GM12878 (cell line): ENCODE data around the gene POLR1A. TPM values are rescaled to one million over a fixed set of nuclear protein-coding genes. Genes with fewer than 3 reads are reported as not detected.
A peak's percentile ranks its signal among the peaks of the same experiment; 100 is the strongest.

ENCODE experiments used
- ATAC-seq: fragments of 200-7000 bp; cut with Tn5 transposase; 3 replicates; pipeline ENCODE4 v1.9.1; 2020; ENCODE audit warnings: mild to moderate bottlenecking, moderate library complexity
- BruUV-seq: library from RNA; stranded (reverse); fragments of 400-500 nt; replicated peaks from 2 replicates; lab custom pipeline; 2021; lab: Mats Ljungman, UMichigan
- CTCF ChIA-PET: fragments of 300-600 bp; sonication (Branson Sonifier 250); formaldehyde crosslinking; extraction: SDS; loops from one replicate; lab custom pipeline; 2021; ENCODE audit warnings: inconsistent platforms; lab: Yijun Ruan, JAX
- POLR2A ChIA-PET: fragments of 350-600 bp; formaldehyde crosslinking; extraction: SDS; loops from one replicate; lab custom pipeline; 2021; ENCODE audit warnings: inconsistent platforms; lab: Charles Lee
- RAD21 ChIA-PET: fragments of 300-600 bp; sonication (Branson Sonifier 250); formaldehyde crosslinking; loops from one replicate; lab custom pipeline; 2023; ENCODE audit warnings: antibody characterized with exemption; ENCODE audit not compliant: unreplicated experiment; lab: Charles Lee
- SMC1A ChIA-PET: fragments of 300-600 bp; sonication (Branson Sonifier 250); formaldehyde crosslinking; loops from one replicate; lab custom pipeline; 2023; ENCODE audit not compliant: unreplicated experiment, uncharacterized antibody; lab: Charles Lee
- DNase-seq: peaks from one replicate; pipeline ENCODE4 v3.0.0-alpha.2; 2011; ENCODE audit warnings: low read depth, low spot score
- FAIRE-seq: peaks from 3 replicates; lab custom pipeline; 2011; peaks lifted over from hg19 to GRCh38; lab: Jason Lieb, UNC
- H2AFZ ChIP-seq: 2 replicates; pipeline ENCODE4 v1.6.0; 2011; ENCODE audit warnings: low read depth, low read length, control low read depth; ENCODE audit not compliant: control insufficient read depth
- H3K27ac ChIP-seq: 2 replicates; pipeline ENCODE4 v1.5.1; 2011; ENCODE audit warnings: control low read depth; ENCODE audit not compliant: control insufficient read depth, insufficient read depth
- H3K27me3 ChIP-seq, 2 experiments: replicated peaks in 1 of 2; 2 replicates each; pipeline versions ENCODE4 v1.6.0 to v1.6.1; 2011; ENCODE audit warnings: low read length in 1 of 2; ENCODE audit not compliant: control insufficient read depth in 2 of 2, insufficient read depth in 2 of 2
- H3K36me3 ChIP-seq, 2 experiments: 2 replicates each; pipeline ENCODE4 v1.5.1; 2011; ENCODE audit warnings: low read length in 1 of 2; ENCODE audit not compliant: control insufficient read depth in 2 of 2, insufficient read depth in 2 of 2
- H3K4me1 ChIP-seq: 2 replicates; pipeline ENCODE4 v1.6.1; 2011; ENCODE audit warnings: mild to moderate bottlenecking, low read length, moderate library complexity, mixed read lengths; ENCODE audit not compliant: control insufficient read depth, insufficient read depth
- H3K4me2 ChIP-seq: 2 replicates; pipeline ENCODE4 v1.6.0; 2011; ENCODE audit warnings: control low read depth; ENCODE audit not compliant: control insufficient read depth, insufficient read depth
- H3K4me3 ChIP-seq: fragments of 200-600 bp; sonication (generic); 2 replicates; pipeline ENCODE4 v1.5.1; 2016
- H3K79me2 ChIP-seq: 2 replicates; pipeline ENCODE4 v1.6.0; 2011; ENCODE audit warnings: low read length; ENCODE audit not compliant: control insufficient read depth, insufficient read depth
- H3K9ac ChIP-seq: 2 replicates; pipeline ENCODE4 v1.8.0; 2011; ENCODE audit warnings: low read length, control low read depth, mixed read lengths; ENCODE audit not compliant: control insufficient read depth, insufficient read depth
- H3K9me3 ChIP-seq: replicated peaks from 3 replicates; pipeline ENCODE4 v1.5.1; 2011; ENCODE audit warnings: mild to moderate bottlenecking, low read length; ENCODE audit not compliant: control insufficient read depth, insufficient read depth
- H4K20me1 ChIP-seq: 2 replicates; pipeline ENCODE4 v1.6.0; 2011; ENCODE audit not compliant: control insufficient read depth, insufficient read depth
- BCL3 ChIP-seq: IDR thresholded peaks from 2 replicates; pipeline ENCODE4 v1.6.1; 2011; ENCODE audit warnings: borderline replicate concordance, low read depth, mild to moderate bottlenecking, moderate library complexity, low read length; ENCODE audit not compliant: insufficient read depth, poor library complexity, severe bottlenecking
- FOXK2 ChIP-seq: fragments of 450-650 bp; IDR thresholded peaks from 2 replicates; pipeline ENCODE4 v1.6.1; 2017; ENCODE audit warnings: mild to moderate bottlenecking, moderate library complexity
- MEF2B ChIP-seq: fragments of 450-650 bp; IDR thresholded peaks from 2 replicates; pipeline ENCODE4 v1.6.1; 2018; ENCODE audit warnings: mild to moderate bottlenecking, moderate library complexity; ENCODE audit not compliant: partially characterized antibody, poor library complexity, severe bottlenecking
- PBX3 ChIP-seq: IDR thresholded peaks from 2 replicates; pipeline ENCODE4 v1.6.1; 2011; ENCODE audit warnings: mild to moderate bottlenecking, low read depth, low read length, moderate library complexity; ENCODE audit not compliant: insufficient replicate concordance
- RELB ChIP-seq: fragments of 450-650 bp; IDR thresholded peaks from 2 replicates; pipeline ENCODE4 v1.6.1; 2017; ENCODE audit warnings: low read depth, mild to moderate bottlenecking, moderate library complexity
- SMARCA5 ChIP-seq: fragments of 450-650 bp; IDR thresholded peaks from 2 replicates; pipeline ENCODE4 v1.6.1; 2017; ENCODE audit warnings: mild to moderate bottlenecking
- ZBTB33 ChIP-seq: fragments of 450-650 bp; IDR thresholded peaks from 2 replicates; pipeline ENCODE4 v1.6.1; 2017; ENCODE audit warnings: mild to moderate bottlenecking
- WGBS: methylation state at CpG from one replicate; pipeline ENCODE4 v1.1.6; 2016; ENCODE audit warnings: low lambda C conversion rate; ENCODE audit not compliant: insufficient replicate concordance, insufficient coverage; ENCODE audit errors: missing lambda C conversion rate; 5-methylcytosine and 5-hydroxymethylcytosine counted together
- in situ Hi-C: fragments of 300-500 bp; cut with MboI; formaldehyde crosslinking; loops from 9 replicates; pipeline ENCODE4 v1.14.3; 2018; ENCODE audit warnings: mixed read lengths
- intact Hi-C: fragments of 100-400 bp; cut with micrococcal nuclease; formaldehyde crosslinking; loops from one replicate; pipeline ENCODE4 v1.14.2; 2022; ENCODE audit not compliant: unreplicated experiment
- polyA plus RNA-seq, 11 experiments: library from polyadenylated mRNA; depleted of rRNA in 4 of 11; unstranded in 6 of 11; stranded (reverse) in 5 of 11; fragments of >200 nt; fragmentation: Nextera tagmentation in 4 of 11; fragmentation: Illumina TruSeq in 1 of 11; extraction: Ambion mirVana in 4 of 11; extraction: Trizol in 1 of 11; gene quantifications; 1 replicate in 1 of 11; 2 replicates in 10 of 11; pipeline versions ENCODE4 v1.2.1 to v1.2.3, GENCODE V29; 2011 to 2016; ENCODE audit warnings: inconsistent platforms in 2 of 11, missing spikeins in 2 of 11, low read depth in 1 of 11
- total RNA-seq, 4 experiments: library from RNA; depleted of rRNA in 3 of 4; stranded (reverse); fragments of >200 nt in 3 of 4; fragmentation: Illumina TruSeq in 1 of 4; extraction: Trizol in 1 of 4; gene quantifications; 2 replicates each; pipeline versions ENCODE4 v1.2.1 to v1.2.3, GENCODE V29; 2013 to 2021

Gene POLR1A
- total and polyA plus RNA-seq, 10 of the 15 experiments (the other 5 are each of a cell fraction or from before 2014, with no cell fraction given) = 2.1 to 53.9 (median 17.8) TPM

GRCh38 chr2:85999061-85999831 is 106.4 kb downstream of the POLR1A start (continued):
- TF ChIP-seq RELB (peak; percentile 82), SMARCA5 (no peak; the same call in 1 of the 2 replicates), BCL3 (no peak), FOXK2 (no peak; the same call in 1 of the 2 replicates)

- H3K4me3 ChIP-seq = no peak overlapping the region
- ChIA-PET POLR2A (interaction anchor here (0.9 to 9.4 kb wide), 4 partner anchors 13 to 110 kb away, joined by 3 to 97 read pairs (median 37); partner anchors contain the start of gene ST3GAL5), CTCF (interaction anchor here (0.9 to 6.7 kb wide), 7 partner anchors 25 to 109 kb away, joined by 3 to 58 read pairs (median 8); partner anchors contain the start of gene ST3GAL5), SMC1A (interaction anchor here (1.2 to 6.8 kb wide), 12 partner anchors 21 to 169 kb away, joined by 3 to 114 read pairs (median 24); partner anchors contain the start of gene ST3GAL5), RAD21 (interaction anchor here (0.7 to 9.0 kb wide), 6 partner anchors 22 to 144 kb away, joined by 3 to 150 read pairs (median 22); partner anchors contain the start of gene ST3GAL5)
- H3K4me1 ChIP-seq = peaks cover 70% of the 10 kb centered on the region
- in situ Hi-C loops = no loop called here
- peak overlapping the region; percentile 93 for H3K27ac ChIP-seq
- ATAC-seq = no peak
- TF ChIP-seq ZBTB33 = 0 out of 2 replicates have a peak, but pooled peaks have one; percentile 49
- TF ChIP-seq MEF2B = no peak
- no peak for TF ChIP-seq PBX3
- H2AFZ ChIP-seq = peak overlapping the region; percentile 78
- no peak for FAIRE-seq
- no peaks in the 10 kb centered on the region for H3K36me3 ChIP-seq
- 71% methylated on average over 18 of the region's 18 CpGs for WGBS
- no peaks in the 10 kb centered on the region for H3K79me2 ChIP-seq
- H3K4me2 ChIP-seq = peak overlapping the region; percentile 99
- intact Hi-C loops = loop anchor here (2.0 kb wide), 2 partner anchors 18 to 38 kb away; no protein-coding TSS in a partner anchor
- BruUV-seq = no TSS peak
- DNase-seq = no peak
- peaks cover 2% of the 10 kb centered on the region; the same call in 1 of the 3 replicates for H3K9me3 ChIP-seq
- no peaks in the 10 kb centered on the region for H3K27me3 ChIP-seq
- peak overlapping the region; percentile 68 for H3K9ac ChIP-seq
- H4K20me1 ChIP-seq = no peaks in the 10 kb centered on the region
Measured at GRCh38 chr2:85998071-85998991, 107.4 kb downstream of the POLR1A start.
